Activated CD4-positive, alpha-beta T cell treated with anti-CD3 and anti-CD28 coated beads, Interleukin-2, amount 50 U/mL, for 24 hours (primary cell): ENCODE results near the gene LY86.

Experiments
- DNase-seq, 2 donors: peaks; one replicate each; pipeline ENCODE4 v3.0.0-alpha.2; 2020; ENCODE audit warnings: low read depth in 1 of 2, low spot score in 1 of 2

The LY86 gene

DNA sequence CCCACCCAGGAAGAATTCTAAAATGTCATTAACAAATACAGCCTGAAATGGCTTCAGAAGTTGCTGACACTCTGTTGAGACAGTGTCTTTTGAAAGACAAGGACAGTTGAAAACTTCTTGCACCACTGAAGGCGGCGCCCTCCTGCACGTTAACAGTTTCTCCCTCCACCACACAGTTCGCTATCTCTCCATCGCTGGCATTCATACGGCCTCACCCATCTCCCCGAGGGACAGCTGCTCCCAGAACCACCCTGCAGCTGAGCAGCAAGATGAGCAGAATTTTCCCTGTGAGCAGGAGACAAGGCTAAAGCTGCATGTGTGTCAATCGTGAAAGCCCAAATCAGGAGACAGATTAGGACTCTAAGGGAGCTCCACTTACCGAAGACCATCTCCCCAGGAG, 113.3 kb downstream of the LY86 start:
- no peak for DNase-seq

DNA sequence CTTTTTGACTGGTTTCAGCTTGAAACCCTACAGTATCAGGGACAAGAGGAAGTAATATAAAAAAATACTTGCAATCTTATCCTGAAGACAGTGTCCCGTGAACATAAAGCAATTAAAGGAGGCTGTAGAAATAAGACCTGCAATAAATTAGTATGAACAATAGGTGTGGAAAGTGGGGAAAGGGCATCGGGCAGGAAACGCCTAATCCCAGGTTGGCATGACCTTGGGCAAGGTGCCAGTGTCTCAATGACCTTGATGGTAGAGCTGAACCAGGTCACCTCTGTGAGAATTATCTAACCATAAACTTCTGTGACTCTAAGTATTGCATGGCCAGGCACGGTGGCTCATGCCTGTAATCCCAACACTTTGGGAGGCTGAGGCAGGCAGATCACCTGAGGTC, 115.2 kb downstream of the LY86 start:
- no peak for DNase-seq
